Measurements from ENCODE around the gene SKI. TPM values are rescaled to one million over a fixed set of nuclear protein-coding genes. Genes with fewer than 3 reads are reported as not detected.

The SKI gene
- total RNA-seq, 2 donors from 2014 or later = 46.2 to 114 TPM

DNA sequence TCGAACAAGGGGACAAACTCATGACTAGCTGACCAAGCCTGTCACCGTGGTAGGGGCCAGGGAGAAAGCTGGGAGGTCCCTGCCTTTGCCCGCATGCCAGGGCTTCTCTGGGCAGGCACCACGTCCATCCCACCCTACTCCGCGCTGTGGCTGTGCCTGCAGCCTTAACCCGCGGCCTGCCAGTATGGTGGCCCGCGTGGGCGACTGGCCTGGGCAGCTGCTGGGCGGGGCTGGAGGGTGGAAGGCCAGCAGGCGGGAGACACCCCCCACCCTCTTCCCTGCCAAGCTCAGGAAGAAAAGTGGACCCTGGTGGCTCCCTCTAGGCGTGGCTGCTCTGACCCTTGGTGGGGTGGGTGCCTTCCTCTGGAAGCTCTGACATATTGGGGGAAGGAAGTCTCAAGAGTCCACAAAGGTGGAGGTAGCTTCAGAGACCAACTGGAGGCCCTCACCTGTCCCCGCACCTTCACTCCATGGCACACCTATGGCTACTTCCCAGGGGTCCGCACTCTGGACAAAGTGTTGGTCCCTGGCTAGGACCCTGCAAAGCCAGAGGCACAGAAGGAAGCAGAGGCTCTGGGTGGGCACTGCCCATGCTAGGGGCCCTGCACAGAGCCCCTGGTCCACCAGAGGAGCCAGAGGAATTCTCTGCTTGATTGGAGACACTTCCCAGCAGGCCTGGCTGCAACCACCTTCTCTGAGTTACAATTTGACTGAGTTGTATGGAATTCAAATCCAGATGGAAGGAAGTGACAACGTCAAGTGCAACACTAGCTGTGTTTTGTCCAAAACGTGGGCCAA lies 3.3 kb upstream of the SKI start:
- peaks cover 5% of the 10 kb centered on the region for H3K4me1 ChIP-seq (replicated peaks)
- TF ChIP-seq POLR2AphosphoS5 (IDR thresholded peaks at IDR 0.05) (no peak), POLR2A (IDR thresholded peaks at IDR 0.05) (no peak)
- TF ChIP-seq, protein P1, sequence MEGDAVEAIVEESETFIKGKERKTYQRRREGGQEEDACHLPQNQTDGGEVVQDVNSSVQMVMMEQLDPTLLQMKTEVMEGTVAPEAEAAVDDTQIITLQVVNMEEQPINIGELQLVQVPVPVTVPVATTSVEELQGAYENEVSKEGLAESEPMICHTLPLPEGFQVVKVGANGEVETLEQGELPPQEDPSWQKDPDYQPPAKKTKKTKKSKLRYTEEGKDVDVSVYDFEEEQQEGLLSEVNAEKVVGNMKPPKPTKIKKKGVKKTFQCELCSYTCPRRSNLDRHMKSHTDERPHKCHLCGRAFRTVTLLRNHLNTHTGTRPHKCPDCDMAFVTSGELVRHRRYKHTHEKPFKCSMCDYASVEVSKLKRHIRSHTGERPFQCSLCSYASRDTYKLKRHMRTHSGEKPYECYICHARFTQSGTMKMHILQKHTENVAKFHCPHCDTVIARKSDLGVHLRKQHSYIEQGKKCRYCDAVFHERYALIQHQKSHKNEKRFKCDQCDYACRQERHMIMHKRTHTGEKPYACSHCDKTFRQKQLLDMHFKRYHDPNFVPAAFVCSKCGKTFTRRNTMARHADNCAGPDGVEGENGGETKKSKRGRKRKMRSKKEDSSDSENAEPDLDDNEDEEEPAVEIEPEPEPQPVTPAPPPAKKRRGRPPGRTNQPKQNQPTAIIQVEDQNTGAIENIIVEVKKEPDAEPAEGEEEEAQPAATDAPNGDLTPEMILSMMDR (IDR thresholded peaks at IDR 0.05) = no peak
- no peaks in the 10 kb centered on the region for H3K36me3 ChIP-seq
- no peaks in the 10 kb centered on the region for H3K27me3 ChIP-seq (replicated peaks; ENCODE audit: insufficient read depth)
- intact Hi-C loops (cut with DNase I) = no loop called here
- no peak overlapping the region for H3K27ac ChIP-seq
- H3K9me3 ChIP-seq = no peaks in the 10 kb centered on the region
- DNase-seq (ENCODE audit: low spot score) = no peak
- WGBS = 84% methylated on average over 18 of the region's 18 CpGs
- H3K4me3 ChIP-seq = no peak overlapping the region

DNA sequence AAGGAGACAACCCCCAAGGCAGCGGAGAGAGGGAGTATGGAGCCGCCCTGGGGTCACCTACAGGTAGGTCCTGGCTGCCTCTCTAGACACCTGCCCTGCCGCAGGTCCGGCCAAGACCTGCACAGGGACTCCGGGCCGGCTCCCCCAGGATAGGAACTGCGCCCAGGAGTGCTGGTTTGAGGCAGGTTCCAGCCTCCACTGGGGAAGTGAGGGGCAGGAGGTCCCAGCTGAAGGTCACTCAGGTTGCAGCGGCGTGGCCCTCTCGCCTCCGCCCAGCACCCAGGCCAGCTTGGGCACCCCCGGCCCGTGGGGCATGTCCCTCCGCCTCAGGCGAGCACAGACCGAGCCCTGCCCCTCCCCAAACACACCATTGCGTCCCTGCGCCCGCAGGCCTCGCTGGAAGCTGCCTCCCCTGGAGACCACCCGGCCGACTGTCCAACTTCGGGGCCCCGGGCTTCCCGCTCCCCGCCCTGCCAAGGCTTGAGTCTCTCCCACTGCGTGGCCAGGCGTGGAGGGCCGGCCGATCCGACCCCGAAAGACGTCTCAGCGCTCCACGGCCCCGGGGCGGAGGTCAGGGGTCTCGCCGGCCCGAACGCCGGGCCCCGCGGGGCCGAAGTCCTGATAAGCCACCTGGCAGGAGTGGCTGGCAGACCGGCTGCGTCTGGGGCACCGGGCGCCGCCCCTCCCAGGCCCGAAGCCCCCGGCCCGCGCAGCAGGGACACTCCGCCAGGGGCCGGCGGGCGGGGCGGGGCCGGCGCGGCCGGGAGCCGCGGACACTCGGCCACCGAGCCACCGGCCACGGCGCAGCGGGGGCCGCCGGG lies 1.4 kb upstream of the SKI start:
- TF ChIP-seq POLR2AphosphoS5 (IDR thresholded peaks at IDR 0.05) (no peak), POLR2A (IDR thresholded peaks at IDR 0.05) (no peak)
- TF ChIP-seq, protein P1 (IDR thresholded peaks at IDR 0.05) = no peak
- whole genome bisulfite sequencing = 29% methylated on average over 37 of the region's 73 CpGs
- Histone ChIP-seq H3K9me3 (no peaks in the 10 kb centered on the region), H3K4me1 (replicated peaks) (peaks cover 5% of the 10 kb centered on the region), H3K36me3 (no peaks in the 10 kb centered on the region), H3K27me3 (replicated peaks; ENCODE audit: insufficient read depth) (no peaks in the 10 kb centered on the region), H3K27ac (peak overlapping the region; percentile 98), H3K4me3 (peak overlapping the region; percentile 76 to 81)
- no peak for DNase-seq (ENCODE audit: low spot score)
- intact Hi-C loops (cut with DNase I) = no loop called here

DNA sequence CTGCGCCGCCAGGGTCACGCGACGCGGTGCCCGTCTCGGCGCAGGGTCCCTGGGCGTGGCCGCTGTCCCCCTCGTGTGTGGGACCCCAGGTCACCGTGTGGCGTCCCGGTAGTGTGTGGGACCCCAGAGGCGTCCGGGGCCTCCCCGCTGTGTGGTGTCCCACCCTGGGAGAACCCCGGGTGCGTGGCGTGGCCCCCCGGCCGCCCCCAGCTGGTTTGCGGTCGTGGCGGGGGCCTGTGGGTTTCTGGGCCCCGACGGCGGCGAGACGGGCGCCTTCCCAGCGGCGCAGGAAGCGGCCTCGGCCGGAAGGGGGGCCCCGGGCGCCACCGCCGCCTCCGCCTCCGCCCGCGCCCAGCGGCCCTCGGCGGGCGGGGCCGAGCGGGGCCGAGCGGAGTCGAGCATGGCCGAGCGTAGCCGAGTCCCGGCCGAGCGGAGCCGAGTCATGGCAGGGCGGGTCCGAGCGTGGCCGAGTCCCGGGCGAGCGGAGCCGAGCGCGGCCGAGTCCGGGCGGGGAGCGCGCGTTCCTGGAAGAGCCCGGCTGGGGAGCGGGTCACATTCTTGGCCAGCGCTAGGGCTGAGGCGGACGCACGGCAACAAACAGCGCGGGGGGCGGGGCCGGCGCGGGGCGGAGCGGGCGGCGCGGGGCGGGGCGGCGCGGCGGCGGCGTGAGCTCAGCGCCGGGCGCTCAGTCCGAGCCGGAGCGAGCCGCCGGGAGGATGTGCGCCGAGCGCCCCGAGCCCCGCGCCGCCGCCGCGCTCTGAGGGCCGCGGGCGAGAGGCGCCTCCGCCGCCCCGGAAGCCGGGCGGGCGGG lies 568 bp upstream of the SKI start:
- peaks cover 12% of the 10 kb centered on the region for H3K4me1 ChIP-seq (replicated peaks)
- DNase-seq (ENCODE audit: low spot score) = peak; percentile 95
- intact Hi-C loops (cut with DNase I) = no loop called here
- no peaks in the 10 kb centered on the region for H3K36me3 ChIP-seq
- H3K27me3 ChIP-seq (replicated peaks; ENCODE audit: insufficient read depth) = no peaks in the 10 kb centered on the region
- H3K4me3 ChIP-seq = peak overlapping the region; percentile 76 to 81
- peak; percentile 54 for TF ChIP-seq POLR2AphosphoS5 (IDR thresholded peaks at IDR 0.05)
- TF ChIP-seq, protein P1 (IDR thresholded peaks at IDR 0.05) = peak in 2 of 4 experiments; percentile 27 to 41
- TF ChIP-seq POLR2A (IDR thresholded peaks at IDR 0.05) = peak; percentile 78
- no peaks in the 10 kb centered on the region for H3K9me3 ChIP-seq
- WGBS = under 1% methylated on average over 45 of the region's 129 CpGs
- H3K27ac ChIP-seq = peak overlapping the region; percentile 98

- Histone ChIP-seq H3K9me3 (no peaks in the 10 kb centered on the region), H3K36me3 (no peaks in the 10 kb centered on the region), H3K27ac (peak overlapping the region; percentile 93 to 95), H3K27me3 (replicated peaks; ENCODE audit: insufficient read depth) (no peaks in the 10 kb centered on the region), H3K4me3 (peak overlapping the region; percentile 53 to 68), H3K4me1 (replicated peaks) (peaks cover 21% of the 10 kb centered on the region)
- 0% methylated on average over 26 of the region's 50 CpGs for WGBS
- TF ChIP-seq POLR2AphosphoS5 (IDR thresholded peaks at IDR 0.05) (no peak), POLR2A (IDR thresholded peaks at IDR 0.05) (no peak)
- TF ChIP-seq, protein P1 (IDR thresholded peaks at IDR 0.05) = no peak
- no peak for DNase-seq (ENCODE audit: low spot score)
- intact Hi-C loops (cut with DNase I) = no loop called here
These were observed 546 bp downstream of the SKI start for GRCh38 chr1:2228694-2229036.

Data from prostate gland (tissue), 2 donors.